Measurements from ENCODE around the gene GDAP2. TPM values are rescaled to one million over a fixed set of nuclear protein-coding genes. Genes with fewer than 3 reads are reported as not detected.

GDAP2 gene
- total RNA-seq, 1 donor from 2014 or later: 18.8 TPM

DNA sequence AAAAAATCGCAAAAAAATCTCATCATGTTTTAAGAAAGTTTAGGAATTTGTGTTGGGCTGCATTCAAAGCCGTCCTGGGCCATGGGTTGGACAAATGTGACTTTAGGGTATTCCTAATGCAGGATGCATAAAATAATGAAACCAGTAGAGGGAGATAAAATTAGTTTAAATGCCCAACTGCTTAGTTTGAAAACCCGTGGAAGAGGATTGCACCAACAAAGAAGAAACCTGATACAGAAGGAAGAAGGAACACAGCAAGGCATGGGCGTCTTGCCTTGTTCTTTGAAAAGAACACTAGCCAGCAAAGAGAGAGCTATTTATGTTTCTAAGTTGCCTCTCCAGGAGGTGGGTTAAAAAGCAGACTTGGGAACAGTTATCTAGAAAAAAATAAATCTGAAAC is 38.1 kb upstream of the GDAP2 start:
- DNase-seq: no peak
- TF ChIP-seq, protein P1, sequence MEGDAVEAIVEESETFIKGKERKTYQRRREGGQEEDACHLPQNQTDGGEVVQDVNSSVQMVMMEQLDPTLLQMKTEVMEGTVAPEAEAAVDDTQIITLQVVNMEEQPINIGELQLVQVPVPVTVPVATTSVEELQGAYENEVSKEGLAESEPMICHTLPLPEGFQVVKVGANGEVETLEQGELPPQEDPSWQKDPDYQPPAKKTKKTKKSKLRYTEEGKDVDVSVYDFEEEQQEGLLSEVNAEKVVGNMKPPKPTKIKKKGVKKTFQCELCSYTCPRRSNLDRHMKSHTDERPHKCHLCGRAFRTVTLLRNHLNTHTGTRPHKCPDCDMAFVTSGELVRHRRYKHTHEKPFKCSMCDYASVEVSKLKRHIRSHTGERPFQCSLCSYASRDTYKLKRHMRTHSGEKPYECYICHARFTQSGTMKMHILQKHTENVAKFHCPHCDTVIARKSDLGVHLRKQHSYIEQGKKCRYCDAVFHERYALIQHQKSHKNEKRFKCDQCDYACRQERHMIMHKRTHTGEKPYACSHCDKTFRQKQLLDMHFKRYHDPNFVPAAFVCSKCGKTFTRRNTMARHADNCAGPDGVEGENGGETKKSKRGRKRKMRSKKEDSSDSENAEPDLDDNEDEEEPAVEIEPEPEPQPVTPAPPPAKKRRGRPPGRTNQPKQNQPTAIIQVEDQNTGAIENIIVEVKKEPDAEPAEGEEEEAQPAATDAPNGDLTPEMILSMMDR (IDR thresholded peaks at IDR 0.05; ENCODE audit: borderline replicate concordance): no peak
- Histone ChIP-seq H3K4me3 (no peak overlapping the region), H3K27me3 (ENCODE audit: low read depth) (peaks cover 3% of the 10 kb centered on the region), H3K4me1 (no peaks in the 10 kb centered on the region), H3K36me3 (no peaks in the 10 kb centered on the region), H3K27ac (replicated peaks) (no peak overlapping the region), H3K9me3 (replicated peaks) (no peaks in the 10 kb centered on the region)
- intact Hi-C loops (cut with micrococcal nuclease): no loop called here

DNA sequence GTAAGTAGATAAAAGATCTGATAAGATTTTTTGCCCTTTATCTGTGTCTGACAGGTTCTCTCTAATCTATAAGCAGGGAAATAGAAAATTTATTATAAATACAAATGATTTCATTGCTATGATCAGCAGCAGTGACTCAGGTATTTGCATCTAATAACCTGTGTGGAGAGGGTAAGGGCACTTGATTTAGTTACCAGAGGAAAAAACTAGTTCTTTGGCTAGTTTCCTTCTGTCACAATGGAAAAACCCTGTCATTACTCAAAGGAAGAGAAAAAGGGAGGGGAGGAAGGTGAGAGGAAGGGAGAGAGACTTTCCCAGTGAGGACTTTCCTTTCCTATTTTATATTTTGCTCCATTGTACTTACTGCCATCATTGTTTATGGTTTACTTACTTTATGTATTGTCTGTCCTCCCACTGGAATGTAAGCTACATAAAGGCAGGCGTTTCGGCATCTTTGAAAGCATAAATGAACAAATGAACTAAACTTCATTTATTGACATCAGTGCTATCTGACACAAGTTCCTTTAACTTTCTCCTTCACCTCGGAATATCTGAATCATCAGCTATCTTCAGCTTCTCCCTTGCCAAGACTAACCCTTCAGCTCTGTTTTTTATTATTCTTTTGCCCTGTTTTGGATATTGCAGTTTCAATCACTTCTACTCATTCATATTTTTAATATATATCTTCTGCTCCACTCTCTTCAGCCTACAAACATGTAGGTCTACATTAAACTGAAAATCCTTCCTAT is 35.0 kb upstream of the GDAP2 start:
- H3K4me1 ChIP-seq: no peaks in the 10 kb centered on the region
- no peak overlapping the region for H3K4me3 ChIP-seq
- peaks cover 26% of the 10 kb centered on the region for H3K36me3 ChIP-seq
- no peaks in the 10 kb centered on the region for H3K9me3 ChIP-seq (replicated peaks)
- H3K27me3 ChIP-seq (ENCODE audit: low read depth): no peaks in the 10 kb centered on the region
- DNase-seq: no peak
- intact Hi-C loops (cut with micrococcal nuclease): no loop called here
- H3K27ac ChIP-seq (replicated peaks): no peak overlapping the region
- TF ChIP-seq, protein P1 (IDR thresholded peaks at IDR 0.05; ENCODE audit: borderline replicate concordance): no peak

DNA sequence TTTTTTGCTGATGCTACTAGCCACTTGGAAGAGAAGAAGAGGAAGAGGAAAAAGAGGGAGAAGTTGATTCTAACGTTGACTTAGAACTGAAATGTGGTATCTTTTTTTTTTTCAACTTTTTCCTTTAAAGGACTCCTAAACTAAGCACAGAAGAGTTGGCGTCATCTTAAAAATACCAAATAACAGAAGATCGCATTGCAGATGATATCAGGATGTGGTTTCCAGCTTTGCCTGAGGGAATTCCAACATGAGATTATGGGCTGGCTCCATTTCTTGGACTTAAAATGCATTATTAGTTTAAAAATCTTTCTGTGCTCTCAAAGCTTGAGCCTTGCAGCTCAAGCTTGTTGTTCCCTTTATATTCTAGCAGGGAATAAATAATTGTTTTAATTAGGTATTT is 29.9 kb upstream of the GDAP2 start:
- intact Hi-C loops (cut with micrococcal nuclease): no loop called here
- H3K9me3 ChIP-seq (replicated peaks): no peaks in the 10 kb centered on the region
- H3K36me3 ChIP-seq: peaks cover 75% of the 10 kb centered on the region
- no peaks in the 10 kb centered on the region for H3K4me1 ChIP-seq
- DNase-seq: no peak
- no peak overlapping the region for H3K27ac ChIP-seq (replicated peaks)
- no peaks in the 10 kb centered on the region for H3K27me3 ChIP-seq (ENCODE audit: low read depth)
- TF ChIP-seq, protein P1 (IDR thresholded peaks at IDR 0.05; ENCODE audit: borderline replicate concordance): no peak
- H3K4me3 ChIP-seq: no peak overlapping the region

DNA sequence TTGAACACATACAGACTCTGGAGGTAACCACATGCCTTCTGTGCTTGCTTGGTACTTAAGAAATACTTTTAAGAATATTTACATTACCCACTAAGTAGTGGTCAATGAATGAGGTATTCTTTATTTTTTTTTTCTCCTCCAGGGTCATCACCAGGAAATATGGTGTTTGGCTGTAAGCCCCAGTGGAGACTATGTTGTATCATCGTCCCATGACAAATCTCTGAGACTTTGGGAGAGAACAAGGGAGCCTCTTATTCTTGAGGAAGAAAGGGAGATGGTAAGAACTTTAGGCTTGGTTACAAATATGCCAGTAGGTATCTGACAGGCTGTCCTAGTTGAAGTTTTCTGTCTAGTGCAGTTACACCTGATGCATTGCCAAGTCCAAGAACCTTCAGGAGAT is 23.0 kb upstream of the GDAP2 start:
- intact Hi-C loops (cut with micrococcal nuclease): no loop called here
- H3K9me3 ChIP-seq (replicated peaks): no peaks in the 10 kb centered on the region
- no peaks in the 10 kb centered on the region for H3K4me1 ChIP-seq
- TF ChIP-seq, protein P1 (IDR thresholded peaks at IDR 0.05; ENCODE audit: borderline replicate concordance): no peak
- no peak overlapping the region for H3K4me3 ChIP-seq
- H3K27me3 ChIP-seq (ENCODE audit: low read depth): no peaks in the 10 kb centered on the region
- no peak for DNase-seq
- peaks cover 95% of the 10 kb centered on the region for H3K36me3 ChIP-seq
- H3K27ac ChIP-seq (replicated peaks): no peak overlapping the region

DNA sequence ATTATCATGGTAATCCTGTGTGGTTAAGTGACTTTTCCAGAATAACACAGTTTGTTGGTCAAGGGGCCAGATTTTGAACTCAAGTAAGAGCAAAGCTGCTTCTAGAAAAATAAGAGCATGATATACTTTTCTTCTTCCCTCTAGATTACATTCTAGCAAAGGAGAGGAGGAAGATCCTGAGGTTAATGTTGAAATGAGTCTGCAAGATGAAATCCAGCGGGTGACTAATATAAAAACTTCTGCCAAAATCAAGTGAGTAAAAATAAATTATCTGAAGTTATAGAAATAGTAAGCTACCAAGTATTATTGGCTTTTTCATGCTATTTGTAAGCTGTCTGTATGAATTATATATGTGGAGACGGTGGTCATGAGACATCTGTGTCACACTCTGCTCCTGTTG is 12.9 kb upstream of the GDAP2 start:
- Histone ChIP-seq H3K9me3 (replicated peaks) (no peaks in the 10 kb centered on the region), H3K27ac (replicated peaks) (no peak overlapping the region), H3K4me3 (no peak overlapping the region), H3K4me1 (no peaks in the 10 kb centered on the region), H3K27me3 (ENCODE audit: low read depth) (no peaks in the 10 kb centered on the region), H3K36me3 (peaks cover 100% of the 10 kb centered on the region)
- TF ChIP-seq, protein P1 (IDR thresholded peaks at IDR 0.05; ENCODE audit: borderline replicate concordance): no peak
- no peak for DNase-seq
- intact Hi-C loops (cut with micrococcal nuclease): no loop called here
